ENCODE data around the gene COQ10A. TPM values are rescaled to one million over a fixed set of nuclear protein-coding genes. Genes with fewer than 3 reads are reported as not detected.

COQ10A gene
- total and polyA plus RNA-seq, 4 donors = 3.2 to 40.7 (median 15.5) TPM

DNA sequence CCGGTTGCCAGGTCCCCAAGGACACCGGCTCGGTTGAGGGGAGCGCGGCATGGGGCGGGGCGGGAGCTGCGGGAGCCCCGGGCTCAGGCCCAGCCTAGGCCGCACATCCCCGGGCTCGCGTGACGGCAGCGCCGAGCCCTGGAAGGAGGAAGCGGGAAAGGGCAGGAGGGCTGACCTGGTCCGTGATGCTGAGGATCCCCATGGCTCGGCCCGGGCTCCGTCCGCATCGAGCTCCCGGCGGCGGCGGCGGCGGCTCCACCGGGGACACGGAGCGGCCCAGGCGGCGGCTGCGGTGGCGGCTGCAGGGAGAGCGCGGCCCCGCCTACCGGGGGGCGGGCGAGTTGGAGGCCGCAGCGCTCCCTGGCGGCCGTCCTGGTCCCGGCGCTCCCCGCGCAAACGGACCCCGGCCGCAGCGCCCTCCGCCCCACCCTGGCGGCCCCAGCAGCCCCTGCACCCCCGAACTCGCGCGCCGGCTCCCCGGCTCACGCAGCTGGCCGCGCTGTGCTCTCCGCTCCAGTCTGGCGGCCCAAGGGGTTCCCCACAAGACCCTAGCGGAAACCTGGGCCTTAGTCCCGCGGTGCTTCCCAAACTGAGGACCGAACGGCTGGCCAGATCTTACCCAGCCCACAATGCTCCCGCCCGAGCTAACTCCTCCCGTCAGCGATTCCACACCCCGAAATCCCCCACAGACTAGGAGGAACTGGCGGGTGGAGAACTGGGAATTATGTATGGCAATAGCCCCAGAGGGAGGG is 8.5 kb upstream of the COQ10A start, which contains the start of gene ANKRD52:
TSS of gene ANKRD52 (minus strand) at position 317 of the 752 bp plus-strand sequence. CDS start at position 202, 115 bp downstream.
- Histone ChIP-seq H3K9ac (ENCODE audit: low read depth in 1 of 2, low read length in 2 of 2) (peak within 1 kb of the TSS; percentile 52 to 69), H3K4me1 (ENCODE audit: control insufficient read depth in 4 of 4, insufficient read depth in 4 of 4, low read length in 3 of 4) (peaks cover 1 to 20% (median 15%) of the 10 kb centered on the region in 4 donors), H3K9me3 (ENCODE audit: control insufficient read depth in 4 of 4, low read length in 3 of 4) (no peaks in the 10 kb centered on the region), H3K4me3 (ENCODE audit: low read depth in 1 of 3, low read length in 3 of 3) (peak within 1 kb of the TSS; percentile 62 to 83 (median 81)), H3K27ac (ENCODE audit: low read depth in 1 of 2, low read length in 2 of 2) (peak within 1 kb of the TSS; percentile 63 to 66), H3K36me3 (ENCODE audit: control insufficient read depth in 4 of 4, insufficient read depth in 3 of 4, low read depth in 1 of 4, low read length in 3 of 4) (peaks cover 6 to 21% (median 13%) of the 10 kb centered on the region in 4 donors), H3K27me3 (ENCODE audit: control insufficient read depth in 4 of 4, insufficient read depth in 4 of 4, low read length in 3 of 4) (no peaks in the 10 kb centered on the region)
- TF ChIP-seq RXRA (IDR thresholded peaks at IDR 0.05) = no peak
- no peak for TF ChIP-seq FOXA2 (IDR thresholded peaks at IDR 0.05)
- no peak for TF ChIP-seq HNF4A (conservative IDR thresholded peaks at IDR 0.05)
- TF ChIP-seq, protein P1, sequence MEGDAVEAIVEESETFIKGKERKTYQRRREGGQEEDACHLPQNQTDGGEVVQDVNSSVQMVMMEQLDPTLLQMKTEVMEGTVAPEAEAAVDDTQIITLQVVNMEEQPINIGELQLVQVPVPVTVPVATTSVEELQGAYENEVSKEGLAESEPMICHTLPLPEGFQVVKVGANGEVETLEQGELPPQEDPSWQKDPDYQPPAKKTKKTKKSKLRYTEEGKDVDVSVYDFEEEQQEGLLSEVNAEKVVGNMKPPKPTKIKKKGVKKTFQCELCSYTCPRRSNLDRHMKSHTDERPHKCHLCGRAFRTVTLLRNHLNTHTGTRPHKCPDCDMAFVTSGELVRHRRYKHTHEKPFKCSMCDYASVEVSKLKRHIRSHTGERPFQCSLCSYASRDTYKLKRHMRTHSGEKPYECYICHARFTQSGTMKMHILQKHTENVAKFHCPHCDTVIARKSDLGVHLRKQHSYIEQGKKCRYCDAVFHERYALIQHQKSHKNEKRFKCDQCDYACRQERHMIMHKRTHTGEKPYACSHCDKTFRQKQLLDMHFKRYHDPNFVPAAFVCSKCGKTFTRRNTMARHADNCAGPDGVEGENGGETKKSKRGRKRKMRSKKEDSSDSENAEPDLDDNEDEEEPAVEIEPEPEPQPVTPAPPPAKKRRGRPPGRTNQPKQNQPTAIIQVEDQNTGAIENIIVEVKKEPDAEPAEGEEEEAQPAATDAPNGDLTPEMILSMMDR (IDR thresholded peaks at IDR 0.05; ENCODE audit: low read depth, low read length, missing input control) = peak; percentile 66
- TF ChIP-seq RAD21 (IDR thresholded peaks at IDR 0.05) = peak; percentile 5 to 19
- no peak for TF ChIP-seq EGR1 (IDR thresholded peaks at IDR 0.05; ENCODE audit: low read depth in 2 of 2)
- no peak for TF ChIP-seq HNF4G (IDR thresholded peaks at IDR 0.05)
- WGBS = under 1% methylated on average over 78 of the region's 78 CpGs
- peak; percentile 86 for DNase-seq (ENCODE audit: low spot score)

DNA sequence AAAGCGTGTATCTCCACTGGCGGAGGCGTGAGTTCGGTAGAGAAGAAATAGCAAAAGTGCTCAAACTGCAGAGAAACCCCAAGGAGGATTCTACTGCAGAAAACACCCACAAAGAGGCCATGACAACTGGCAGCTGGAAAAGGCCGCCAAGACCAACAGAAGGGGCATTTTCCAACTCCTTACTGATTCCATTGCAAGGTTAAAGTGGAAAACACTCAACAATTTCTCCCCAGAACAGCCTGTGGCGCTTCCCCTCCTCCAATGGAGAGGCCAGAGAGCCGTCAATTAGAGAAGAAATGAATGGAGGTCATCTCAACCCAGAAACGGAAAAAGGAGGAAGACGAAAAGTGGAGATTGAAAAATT is 7.9 kb upstream of the COQ10A start:
- Histone ChIP-seq H3K27me3 (ENCODE audit: control insufficient read depth in 4 of 4, insufficient read depth in 4 of 4, low read length in 3 of 4) (no peaks in the 10 kb centered on the region), H3K9ac (ENCODE audit: low read depth in 1 of 2, low read length in 2 of 2) (peak overlapping the region; percentile 42 to 69), H3K27ac (ENCODE audit: low read depth in 1 of 2, low read length in 2 of 2) (peak overlapping the region; percentile 63 to 66), H3K4me3 (ENCODE audit: low read depth in 1 of 3, low read length in 3 of 3) (peak overlapping the region in 2 of 3 donors; percentile 81 to 83), H3K9me3 (ENCODE audit: control insufficient read depth in 4 of 4, low read length in 3 of 4) (no peaks in the 10 kb centered on the region), H3K4me1 (ENCODE audit: control insufficient read depth in 4 of 4, insufficient read depth in 4 of 4, low read length in 3 of 4) (peaks cover 1 to 20% (median 15%) of the 10 kb centered on the region in 4 donors), H3K36me3 (ENCODE audit: control insufficient read depth in 4 of 4, insufficient read depth in 3 of 4, low read depth in 1 of 4, low read length in 3 of 4) (peaks cover 4 to 16% (median 7%) of the 10 kb centered on the region in 4 donors)
- peak; percentile 35 for TF ChIP-seq YY1 (IDR thresholded peaks at IDR 0.05)
- TF ChIP-seq, protein P1 (IDR thresholded peaks at IDR 0.05; ENCODE audit: low read depth, low read length, missing input control) = no peak
- no peak for DNase-seq (ENCODE audit: low spot score)
- WGBS = 11% methylated on average over 9 of the region's 9 CpGs

DNA sequence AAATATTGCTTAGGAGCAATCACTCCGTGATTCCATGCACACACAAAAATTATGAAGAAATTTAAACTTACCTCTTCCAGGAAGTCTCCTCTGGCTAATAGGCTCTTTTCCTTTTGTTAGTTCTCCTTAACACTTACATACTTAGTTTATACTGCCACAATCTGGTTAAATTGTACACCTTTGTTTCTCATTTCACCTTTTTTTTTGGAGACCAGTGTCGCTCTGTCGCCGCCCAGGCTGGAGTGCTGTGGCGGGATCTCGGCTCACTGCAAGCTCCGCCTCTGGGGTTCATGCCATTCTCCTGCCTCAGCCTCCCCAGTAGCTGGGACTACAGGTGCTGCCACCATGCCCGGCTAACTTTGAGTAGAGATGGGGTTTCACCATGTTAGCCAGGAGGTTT is 6.4 kb upstream of the COQ10A start:
- DNase-seq (ENCODE audit: low spot score) = no peak
- Histone ChIP-seq H3K4me3 (ENCODE audit: low read depth in 1 of 3, low read length in 3 of 3) (no peak overlapping the region), H3K27ac (ENCODE audit: low read depth in 1 of 2, low read length in 2 of 2) (no peak overlapping the region), H3K9me3 (ENCODE audit: control insufficient read depth in 4 of 4, low read length in 3 of 4) (no peaks in the 10 kb centered on the region), H3K9ac (ENCODE audit: low read depth in 1 of 2, low read length in 2 of 2) (no peak overlapping the region), H3K27me3 (ENCODE audit: control insufficient read depth in 4 of 4, insufficient read depth in 4 of 4, low read length in 3 of 4) (no peaks in the 10 kb centered on the region), H3K36me3 (ENCODE audit: control insufficient read depth in 4 of 4, insufficient read depth in 3 of 4, low read depth in 1 of 4, low read length in 3 of 4) (peaks cover 0 to 4% (median 2%) of the 10 kb centered on the region in 4 donors), H3K4me1 (ENCODE audit: control insufficient read depth in 4 of 4, insufficient read depth in 4 of 4, low read length in 3 of 4) (peaks cover 1 to 20% (median 15%) of the 10 kb centered on the region in 4 donors)
- 95% methylated on average over 8 of the region's 8 CpGs for WGBS
- TF ChIP-seq RXRA (IDR thresholded peaks at IDR 0.05) = no peak
- TF ChIP-seq HNF4G (IDR thresholded peaks at IDR 0.05) = no peak
- no peak for TF ChIP-seq GABPA (IDR thresholded peaks at IDR 0.05 in 1 of 2, conservative IDR thresholded peaks at IDR 0.05 in 1 of 2)
- TF ChIP-seq EGR1 (IDR thresholded peaks at IDR 0.05; ENCODE audit: low read depth in 2 of 2) = no peak
- TF ChIP-seq HNF4A (conservative IDR thresholded peaks at IDR 0.05) = no peak
- TF ChIP-seq, protein P2, sequence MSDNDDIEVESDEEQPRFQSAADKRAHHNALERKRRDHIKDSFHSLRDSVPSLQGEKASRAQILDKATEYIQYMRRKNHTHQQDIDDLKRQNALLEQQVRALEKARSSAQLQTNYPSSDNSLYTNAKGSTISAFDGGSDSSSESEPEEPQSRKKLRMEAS (IDR thresholded peaks at IDR 0.05) = no peak
- TF ChIP-seq SP1 (IDR thresholded peaks at IDR 0.05) = no peak
- TF ChIP-seq JUND (IDR thresholded peaks at IDR 0.05) = no peak
- TF ChIP-seq FOXA1 (IDR thresholded peaks at IDR 0.05) = no peak
- TF ChIP-seq, protein P1 (IDR thresholded peaks at IDR 0.05; ENCODE audit: low read depth, low read length, missing input control) = no peak
